MCF 10A (cell line): ENCODE measurements around the gene CATSPER4. TPM values are rescaled to one million over a fixed set of nuclear protein-coding genes. Genes with fewer than 3 reads are reported as not detected.

Experiments
- BruUV-seq: library from RNA; stranded (reverse); fragments of 400-500 nt; replicated peaks from 2 replicates; lab custom pipeline; 2021; lab: Mats Ljungman, UMichigan
- CTCF ChIA-PET: fragments of 300-600 bp; sonication (Branson Sonifier 250); formaldehyde crosslinking; extraction: SDS; loops from one replicate; lab custom pipeline; 2021; ENCODE audit warnings: antibody characterized with exemption, inconsistent platforms; lab: Yijun Ruan, JAX
- POLR2A ChIA-PET: fragments of 300-600, 350-650 bp; sonication (Branson Sonifier 250); formaldehyde crosslinking; extraction: SDS; loops from one replicate; lab custom pipeline; 2020; ENCODE audit warnings: antibody characterized with exemption, inconsistent platforms; lab: Yijun Ruan, JAX
- DNase-seq: peaks from one replicate; pipeline ENCODE4 v3.0.0-alpha.2; 2018; ENCODE audit not compliant: unreplicated experiment
- H3K27ac Mint-ChIP-seq: one replicate; pipeline ENCODE4 v1.8.0; 2022; ENCODE audit warnings: mild to moderate bottlenecking, low read depth, mixed read lengths; ENCODE audit not compliant: unreplicated experiment
- H3K27me3 Mint-ChIP-seq: one replicate; pipeline ENCODE4 v1.8.0; 2022; ENCODE audit warnings: mixed read lengths; ENCODE audit not compliant: insufficient read depth, unreplicated experiment
- H3K36me3 Mint-ChIP-seq: one replicate; pipeline ENCODE4 v1.8.0; 2022; ENCODE audit warnings: mild to moderate bottlenecking, moderate library complexity, mixed read lengths; ENCODE audit not compliant: insufficient read depth, unreplicated experiment
- H3K4me1 Mint-ChIP-seq: one replicate; pipeline ENCODE4 v1.8.0; 2022; ENCODE audit warnings: mixed read lengths; ENCODE audit not compliant: insufficient read depth, unreplicated experiment
- H3K4me3 Mint-ChIP-seq: one replicate; pipeline ENCODE4 v1.8.0; 2022; ENCODE audit warnings: mild to moderate bottlenecking, moderate library complexity, mixed read lengths; ENCODE audit not compliant: unreplicated experiment
- H3K9me3 Mint-ChIP-seq: one replicate; pipeline ENCODE4 v1.8.0; 2022; ENCODE audit warnings: mixed read lengths; ENCODE audit not compliant: unreplicated experiment
- CTCF ChIP-seq: fragments of 200-600 bp; IDR thresholded peaks from one replicate; pipeline ENCODE4 v1.8.0; 2022; ENCODE audit warnings: antibody characterized with exemption, mild to moderate bottlenecking; ENCODE audit not compliant: unreplicated experiment
- intact Hi-C: fragments of 100-400 bp; cut with micrococcal nuclease; formaldehyde crosslinking; loops from 2 replicates; pipeline ENCODE4 v1.14.1; 2022
- total RNA-seq: library from RNA; stranded (reverse); gene quantifications from 2 replicates; pipeline ENCODE4 v1.2.3, GENCODE V29; 2022

CATSPER4 gene
- total RNA-seq, 1 experiment from 2014 or later = not detected

DNA sequence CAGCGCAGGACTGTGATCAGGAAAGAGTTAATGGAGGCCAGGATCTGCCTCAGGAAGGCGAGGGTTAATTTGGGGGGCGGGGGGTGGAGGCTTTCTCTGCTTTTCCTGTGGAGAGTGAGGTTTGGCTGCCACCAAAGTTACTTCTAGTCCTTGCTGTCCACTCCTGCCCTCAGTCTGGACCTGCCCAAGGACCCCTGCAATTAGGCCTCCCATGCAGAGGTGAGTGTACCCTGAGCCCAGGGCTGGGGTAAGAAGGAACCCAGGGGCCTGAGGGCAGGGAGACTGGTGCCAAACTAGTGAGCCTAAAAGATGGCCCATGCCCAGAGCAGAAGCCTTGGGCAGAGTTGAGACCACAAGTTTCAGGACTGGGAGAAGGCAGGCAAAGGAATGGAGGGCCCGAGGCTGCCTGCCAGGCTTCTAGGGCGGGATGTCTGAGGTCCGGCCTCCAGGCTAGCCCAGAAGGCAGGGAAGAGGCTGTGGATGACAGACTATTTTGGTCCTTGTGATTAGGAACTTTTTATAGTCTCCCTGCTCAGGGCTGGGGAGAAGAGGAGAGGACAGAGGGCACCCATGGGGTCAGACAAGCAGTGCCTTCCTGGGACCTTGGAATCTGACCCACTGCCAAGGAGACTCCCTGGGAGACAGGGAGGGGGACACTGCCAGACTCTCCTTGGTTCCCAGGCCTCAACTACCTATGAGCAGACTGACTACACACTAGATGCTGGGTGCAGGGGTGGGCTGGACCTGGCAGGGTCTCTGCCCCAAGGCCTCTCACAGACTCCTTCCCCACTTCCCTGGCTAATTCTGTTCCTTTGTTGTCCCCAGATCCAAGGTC, 31.3 kb upstream of the CATSPER4 start, which contains the start of gene FAM110D:
TSS of gene FAM110D (plus strand) at position 172 of the 835 bp plus-strand sequence. CDS start 2,213 bp downstream, outside the sequence.
- POLR2A ChIA-PET = no interaction called here
- H3K27ac Mint-ChIP-seq = no peak within 1 kb of the TSS
- H3K36me3 Mint-ChIP-seq = no peaks in the 10 kb centered on the region
- no TSS peak for BruUV-seq
- CTCF ChIA-PET = interaction anchor here (2.7 to 3.2 kb wide), 2 partner anchors 10 to 14 kb away, joined by 14 to 18 read pairs; partner anchors contain the start of genes C1orf232 and ZNF593
- H3K4me1 Mint-ChIP-seq = no peaks in the 10 kb centered on the region
- H3K9me3 Mint-ChIP-seq = no peaks in the 10 kb centered on the region
- intact Hi-C loops = no loop called here
- H3K4me3 Mint-ChIP-seq = no peak within 1 kb of the TSS
- no peak for DNase-seq
- TF ChIP-seq CTCF = no peak
- H3K27me3 Mint-ChIP-seq = no peaks in the 10 kb centered on the region

- no TSS peak for BruUV-seq
- H3K36me3 Mint-ChIP-seq = no peaks in the 10 kb centered on the region
- H3K27me3 Mint-ChIP-seq = no peaks in the 10 kb centered on the region
- DNase-seq = no peak
- TF ChIP-seq CTCF = no peak
- no peaks in the 10 kb centered on the region for H3K9me3 Mint-ChIP-seq
- intact Hi-C loops = no loop called here
- no peaks in the 10 kb centered on the region for H3K4me1 Mint-ChIP-seq
- no peak overlapping the region for H3K27ac Mint-ChIP-seq
- ChIA-PET CTCF (no interaction called here), POLR2A (no interaction called here)
- no peak overlapping the region for H3K4me3 Mint-ChIP-seq
Observed at GRCh38 chr1:26159743-26160039, 30.7 kb upstream of the CATSPER4 start.

- TF ChIP-seq CTCF = no peak
- intact Hi-C loops = no loop called here
- no peaks in the 10 kb centered on the region for H3K4me1 Mint-ChIP-seq
- no peaks in the 10 kb centered on the region for H3K9me3 Mint-ChIP-seq
- ChIA-PET POLR2A (no interaction called here), CTCF (interaction anchor here (1.1 to 1.2 kb wide), 2 partner anchors 9 to 15 kb away, joined by 3 to 4 read pairs; partner anchors contain the start of gene ZNF593)
- H3K36me3 Mint-ChIP-seq = no peaks in the 10 kb centered on the region
- no peak overlapping the region for H3K4me3 Mint-ChIP-seq
- no peaks in the 10 kb centered on the region for H3K27me3 Mint-ChIP-seq
- H3K27ac Mint-ChIP-seq = no peak overlapping the region
- no TSS peak for BruUV-seq
- DNase-seq = no peak
Observed at GRCh38 chr1:26160527-26161414, 29.6 kb upstream of the CATSPER4 start.
